GM12873 (cell line): ENCODE measurements around the gene RTEL1.

Experiments
- CTCF ChIP-seq: IDR thresholded peaks from 2 replicates; pipeline ENCODE4 v1.5.1; 2012; ENCODE audit warnings: low read depth, mild to moderate bottlenecking, moderate library complexity, low read length, control low read depth; ENCODE audit not compliant: insufficient read depth; ENCODE audit errors: missing control alignments

Gene RTEL1

GRCh38 chr20:63692436-63693082, 34.4 kb downstream of the RTEL1 start:
- no peak for TF ChIP-seq CTCF

GRCh38 chr20:63693083-63693732, 35.1 kb downstream of the RTEL1 start:
- TF ChIP-seq CTCF = no peak

GRCh38 chr20:63693733-63694583, 35.8 kb downstream of the RTEL1 start:
- TF ChIP-seq CTCF = no peak

GRCh38 chr20:63694584-63695423, 36.7 kb downstream of the RTEL1 start:
- TF ChIP-seq CTCF = no peak

GRCh38 chr20:63695424-63696305, 37.6 kb downstream of the RTEL1 start:
- no peak for TF ChIP-seq CTCF

- TF ChIP-seq CTCF = no peak
Measured at GRCh38 chr20:63696306-63696627, 38.2 kb downstream of the RTEL1 start.
